GM18519 (cell line): ENCODE measurements around the gene POLR3GL.
"Not testable (repeated sequence)": the region's sequence is repeated elsewhere in the genome, so short reads cannot be mapped to it uniquely, and the experiment has no call there.

Source experiments
- ATAC-seq: cut with Tn5 transposase; IDR thresholded peaks from one replicate; pipeline ENCODE4 v1.9.1; 2021; ENCODE audit warnings: mild to moderate bottlenecking, moderate library complexity; ENCODE audit not compliant: unreplicated experiment, low FRiP score

Gene POLR3GL

GRCh38 chr1:145964328-145965118 is at the start of gene POLR3GL, which contains the start of gene ANKRD34A:
POLR3GL (plus strand) TSS chr1:145964690; CDS start chr1:145974866, 10,176 bp downstream.
ANKRD34A (minus strand) TSS chr1:145964575; CDS start chr1:145961759, 2,816 bp downstream.
- ATAC-seq = peak; percentile 59

GRCh38 chr1:145916745-145917144 is 47.7 kb upstream of the POLR3GL start:
- ATAC-seq = no peak

- no peak for ATAC-seq
These were observed 46.9 kb upstream of the POLR3GL start for GRCh38 chr1:145917595-145917994.

GRCh38 chr1:145918144-145918991 is 46.1 kb upstream of the POLR3GL start, which contains the start of gene PEX11B:
PEX11B (minus strand) TSS chr1:145918717; CDS start chr1:145918688, 29 bp downstream.
- no peak for ATAC-seq

- ATAC-seq = no peak
These were observed 45.2 kb upstream of the POLR3GL start for GRCh38 chr1:145918992-145919939.

GRCh38 chr1:145920297-145920696 is 44.2 kb upstream of the POLR3GL start:
- ATAC-seq = not testable (repeated sequence)

GRCh38 chr1:145922266-145922665 is 42.2 kb upstream of the POLR3GL start:
- no peak for ATAC-seq

- ATAC-seq = no peak
These were observed 37.8 kb upstream of the POLR3GL start for GRCh38 chr1:145926686-145927062.

- peak; percentile 87 for ATAC-seq
These were observed 37.2 kb upstream of the POLR3GL start, which contains the start of gene RBM8A for GRCh38 chr1:145927063-145927886. RBM8A (minus strand) TSS chr1:145927484; CDS start chr1:145927426, 58 bp downstream.

- no peak for ATAC-seq
These were observed 36.4 kb upstream of the POLR3GL start for GRCh38 chr1:145927916-145928643.

- ATAC-seq = not testable (repeated sequence)
These were observed 31.9 kb upstream of the POLR3GL start for GRCh38 chr1:145932522-145933009.

GRCh38 chr1:145935708-145936107 is 28.8 kb upstream of the POLR3GL start:
- ATAC-seq = no peak

GRCh38 chr1:145936247-145936646 is 28.2 kb upstream of the POLR3GL start:
- no peak for ATAC-seq

- ATAC-seq = no peak
These were observed 27.1 kb upstream of the POLR3GL start for GRCh38 chr1:145937436-145937835.

GRCh38 chr1:145942405-145942804 is 22.1 kb upstream of the POLR3GL start:
- no peak for ATAC-seq

GRCh38 chr1:145942871-145943270 is 21.6 kb upstream of the POLR3GL start:
- no peak for ATAC-seq

- no peak for ATAC-seq
These were observed 20.0 kb upstream of the POLR3GL start for GRCh38 chr1:145944532-145944931.

GRCh38 chr1:145946477-145946986 is 18.0 kb upstream of the POLR3GL start:
- no peak for ATAC-seq
